GM12875 (cell line): ENCODE measurements around the gene IL1RAPL2.
"Not testable (repeated sequence)": the region's sequence is repeated elsewhere in the genome, so short reads cannot be mapped to it uniquely, and the experiment has no call there.

Source experiments
- H3K4me3 ChIP-seq: one replicate; pipeline ENCODE4 v1.5.1; 2011; ENCODE audit warnings: low read depth, low read length, control low read depth
- TF ChIP-seq, protein P1 (sequence below): IDR thresholded peaks from 2 replicates; pipeline ENCODE4 v1.5.1; 2011; ENCODE audit warnings: low read depth, mild to moderate bottlenecking, control low read depth, inconsistent platforms, low read length, moderate library complexity, borderline replicate concordance; ENCODE audit not compliant: insufficient read depth

The IL1RAPL2 gene

DNA sequence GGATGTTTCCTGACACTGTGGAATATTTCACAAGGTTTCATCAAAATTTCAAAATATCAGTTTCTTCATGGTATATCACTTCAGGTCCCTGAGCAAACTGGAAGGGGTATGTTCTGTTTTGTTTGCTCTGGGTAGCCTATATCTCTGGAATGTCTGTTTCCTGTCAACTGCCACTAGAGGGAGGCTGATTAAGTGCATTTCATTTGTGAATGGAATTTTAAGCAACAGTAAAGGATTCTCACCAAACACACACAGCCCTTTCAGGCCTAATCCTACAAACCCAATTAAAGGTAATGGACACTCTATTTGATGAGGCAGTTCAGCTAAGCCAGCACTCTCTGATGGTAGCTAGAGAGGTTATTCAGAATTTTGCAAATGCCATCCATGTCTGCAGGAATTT is 347.3 kb downstream of the IL1RAPL2 start:
- TF ChIP-seq, protein P1, sequence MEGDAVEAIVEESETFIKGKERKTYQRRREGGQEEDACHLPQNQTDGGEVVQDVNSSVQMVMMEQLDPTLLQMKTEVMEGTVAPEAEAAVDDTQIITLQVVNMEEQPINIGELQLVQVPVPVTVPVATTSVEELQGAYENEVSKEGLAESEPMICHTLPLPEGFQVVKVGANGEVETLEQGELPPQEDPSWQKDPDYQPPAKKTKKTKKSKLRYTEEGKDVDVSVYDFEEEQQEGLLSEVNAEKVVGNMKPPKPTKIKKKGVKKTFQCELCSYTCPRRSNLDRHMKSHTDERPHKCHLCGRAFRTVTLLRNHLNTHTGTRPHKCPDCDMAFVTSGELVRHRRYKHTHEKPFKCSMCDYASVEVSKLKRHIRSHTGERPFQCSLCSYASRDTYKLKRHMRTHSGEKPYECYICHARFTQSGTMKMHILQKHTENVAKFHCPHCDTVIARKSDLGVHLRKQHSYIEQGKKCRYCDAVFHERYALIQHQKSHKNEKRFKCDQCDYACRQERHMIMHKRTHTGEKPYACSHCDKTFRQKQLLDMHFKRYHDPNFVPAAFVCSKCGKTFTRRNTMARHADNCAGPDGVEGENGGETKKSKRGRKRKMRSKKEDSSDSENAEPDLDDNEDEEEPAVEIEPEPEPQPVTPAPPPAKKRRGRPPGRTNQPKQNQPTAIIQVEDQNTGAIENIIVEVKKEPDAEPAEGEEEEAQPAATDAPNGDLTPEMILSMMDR, result peak; percentile 18; the same call in 1 of the 2 replicates
- H3K4me3 ChIP-seq, result no peak overlapping the region

GRCh38 chrX:104914686-104915085 is 348.7 kb downstream of the IL1RAPL2 start:
- H3K4me3 ChIP-seq, result not testable (repeated sequence)

DNA sequence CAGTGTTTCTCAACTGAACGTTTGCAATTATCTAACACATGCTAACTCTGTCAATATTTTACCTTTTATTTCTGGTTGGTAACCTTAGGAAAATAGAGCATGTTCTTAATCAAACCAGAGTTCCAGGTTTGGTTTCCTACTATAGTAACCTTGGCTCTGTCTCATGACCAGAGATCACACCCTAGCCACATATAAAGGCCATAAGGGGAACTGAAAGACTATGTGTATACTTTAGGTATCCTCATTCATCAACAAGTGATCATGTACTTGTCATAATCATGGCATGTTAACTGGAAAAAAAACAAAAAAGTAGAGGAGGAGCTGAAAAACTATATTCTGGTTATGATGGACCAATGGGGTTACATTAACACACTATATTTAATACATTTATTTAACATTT is 352.1 kb downstream of the IL1RAPL2 start:
- no peak overlapping the region for H3K4me3 ChIP-seq
- TF ChIP-seq, protein P1, result no peak

- TF ChIP-seq, protein P1, result no peak
- H3K4me3 ChIP-seq, result no peak overlapping the region
These were observed 355.7 kb downstream of the IL1RAPL2 start for GRCh38 chrX:104921584-104922205.

DNA sequence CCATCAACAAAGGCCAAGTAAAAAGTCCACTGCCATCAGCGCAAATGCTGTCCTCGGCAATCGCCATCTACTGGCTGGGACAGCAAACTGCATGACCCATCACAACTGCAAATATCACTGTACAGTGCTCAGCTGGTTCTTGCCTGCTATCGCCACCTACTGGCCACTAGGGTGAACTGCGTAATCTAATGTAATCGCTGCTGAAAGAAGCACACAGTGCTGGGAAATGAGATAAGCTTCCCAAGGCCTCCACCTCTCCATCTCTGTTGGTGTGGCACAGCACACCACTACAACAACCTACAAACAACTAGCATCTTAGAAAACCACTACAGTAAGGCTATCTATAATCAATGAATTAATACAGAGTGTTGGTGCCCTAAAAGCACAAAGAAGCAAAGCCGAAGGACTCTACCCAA is 356.2 kb downstream of the IL1RAPL2 start:
- TF ChIP-seq, protein P1, result peak; percentile 99
- no peak overlapping the region for H3K4me3 ChIP-seq

DNA sequence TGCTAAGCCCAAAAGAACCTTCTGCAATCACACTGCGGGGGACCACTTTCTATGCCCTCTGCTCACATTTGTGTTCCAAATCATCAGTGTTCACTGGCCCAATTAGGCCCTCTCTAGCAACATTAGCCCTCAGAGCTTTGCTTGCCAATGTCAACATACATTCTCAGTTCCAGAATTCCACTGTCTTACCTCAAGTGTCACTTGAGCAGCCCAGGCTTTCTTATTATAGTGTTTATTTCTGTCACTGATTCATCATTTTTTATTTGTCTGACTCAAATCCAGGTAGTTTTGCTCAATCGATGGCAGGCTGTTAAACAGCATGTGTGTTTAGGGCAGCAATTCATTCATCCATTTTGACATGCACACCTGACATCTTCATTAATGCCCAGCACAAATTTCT is 363.3 kb downstream of the IL1RAPL2 start:
- H3K4me3 ChIP-seq, result no peak overlapping the region
- TF ChIP-seq, protein P1, result no peak

DNA sequence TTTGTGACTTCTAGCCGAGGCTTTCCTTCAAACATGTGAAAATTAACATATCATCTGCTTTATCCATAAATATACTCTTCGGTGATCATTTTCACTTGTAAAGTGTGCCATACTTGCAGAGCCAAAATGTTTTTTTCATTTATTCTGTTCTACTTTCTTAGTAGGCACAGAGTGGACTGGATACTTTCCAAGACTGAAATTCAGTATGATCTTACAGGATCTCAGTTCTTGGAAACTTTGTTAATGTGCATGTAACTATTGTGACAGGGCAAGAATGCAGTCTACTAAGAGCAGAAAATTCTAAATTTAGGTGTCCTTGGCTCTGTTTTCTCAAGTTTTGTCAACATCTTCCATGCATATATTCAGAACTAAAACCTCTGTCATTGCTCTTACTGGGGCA is 369.6 kb downstream of the IL1RAPL2 start:
- TF ChIP-seq, protein P1, result no peak
- H3K4me3 ChIP-seq, result no peak overlapping the region

GRCh38 chrX:104953251-104953650 is 387.3 kb downstream of the IL1RAPL2 start:
- TF ChIP-seq, protein P1, result no peak
- no peak overlapping the region for H3K4me3 ChIP-seq
